SK-N-MC (cell line): Measurements from ENCODE around the gene LRRC10B.

Source experiments
- EZH2 ChIP-seq: fragments of 200-600 bp; sonication (generic); IDR thresholded peaks from one replicate; pipeline ENCODE4 v1.6.1; 2017; ENCODE audit warnings: antibody characterized with exemption
- POLR2AphosphoS5 ChIP-seq: IDR thresholded peaks from 2 replicates; pipeline ENCODE4 v1.6.1; 2012; ENCODE audit warnings: mild to moderate bottlenecking, low read depth, low read length, borderline replicate concordance

DNA sequence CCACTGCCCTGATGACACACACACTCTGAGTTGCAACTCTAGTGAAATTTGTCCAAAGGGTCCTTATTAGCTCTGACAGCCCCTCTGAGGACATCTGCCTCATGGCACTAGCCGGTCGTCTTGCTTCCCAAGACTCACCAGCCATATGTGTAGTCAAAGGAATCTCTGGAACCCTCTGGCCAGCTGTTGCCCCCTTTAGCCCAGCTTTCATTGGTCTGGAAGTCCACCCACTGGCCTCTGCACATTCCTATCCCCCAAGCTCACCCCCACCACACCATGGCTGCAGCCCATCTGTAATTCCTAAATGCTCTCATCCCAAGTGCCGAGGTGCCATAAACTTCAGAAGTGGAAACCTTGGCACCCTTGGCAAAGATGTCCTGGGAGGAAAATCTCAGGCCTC lies 48.1 kb downstream of the LRRC10B start:
- TF ChIP-seq EZH2 (no peak), POLR2AphosphoS5 (no peak)
